Measurements from ENCODE around the gene CLK1.
A peak's percentile ranks its signal among the peaks of the same experiment; 100 is the strongest.
"Not testable (repeated sequence)": the region's sequence is repeated elsewhere in the genome, so short reads cannot be mapped to it uniquely, and the experiment has no call there.

Gene CLK1

DNA sequence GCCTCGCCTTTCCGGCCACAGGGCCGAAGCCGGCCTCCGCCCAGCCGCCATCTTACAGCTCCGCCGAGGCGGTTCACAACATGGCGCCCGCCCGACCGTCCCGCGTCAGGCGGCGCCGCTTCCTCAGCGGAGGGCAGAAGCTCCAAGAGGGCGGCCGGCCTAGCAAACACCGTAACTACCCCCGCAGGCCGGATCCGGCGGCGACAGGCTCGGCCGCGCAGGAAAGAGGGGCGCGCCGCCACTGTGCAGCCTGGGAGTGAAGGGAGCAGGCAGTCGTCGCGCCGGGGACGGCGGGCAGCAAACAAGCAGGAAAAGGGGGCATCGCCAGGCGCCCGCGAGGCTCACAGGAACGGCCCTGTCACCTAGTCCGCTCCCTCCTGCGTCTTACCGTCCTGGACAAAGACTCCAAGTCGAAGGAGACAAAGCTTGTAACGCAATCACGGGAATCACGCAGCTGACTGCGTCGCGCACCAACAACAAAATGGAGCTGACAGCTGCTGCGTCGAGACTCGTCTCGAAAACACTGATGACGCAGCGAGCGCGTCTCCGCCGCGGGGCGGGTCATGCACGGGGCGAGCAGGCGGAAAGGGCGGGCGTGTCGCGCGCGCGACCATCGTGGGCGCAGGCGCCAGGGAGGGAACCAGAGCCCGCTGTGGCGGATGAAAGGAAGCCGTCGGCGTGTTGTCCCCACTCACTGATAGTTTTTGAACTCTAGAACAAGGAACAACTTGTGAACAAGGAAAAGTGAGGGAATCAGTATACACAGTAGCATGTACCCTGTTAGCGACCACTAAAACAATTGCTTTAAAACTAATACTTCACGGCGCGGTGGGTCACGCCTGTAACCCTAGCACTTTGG is at the start of gene CLK1:
CLK1 (minus strand) TSS at position 483 of the 859 bp plus-strand sequence. CDS start 2,796 bp downstream, outside the sequence.
- peak; percentile 99 for DNase-seq

DNA sequence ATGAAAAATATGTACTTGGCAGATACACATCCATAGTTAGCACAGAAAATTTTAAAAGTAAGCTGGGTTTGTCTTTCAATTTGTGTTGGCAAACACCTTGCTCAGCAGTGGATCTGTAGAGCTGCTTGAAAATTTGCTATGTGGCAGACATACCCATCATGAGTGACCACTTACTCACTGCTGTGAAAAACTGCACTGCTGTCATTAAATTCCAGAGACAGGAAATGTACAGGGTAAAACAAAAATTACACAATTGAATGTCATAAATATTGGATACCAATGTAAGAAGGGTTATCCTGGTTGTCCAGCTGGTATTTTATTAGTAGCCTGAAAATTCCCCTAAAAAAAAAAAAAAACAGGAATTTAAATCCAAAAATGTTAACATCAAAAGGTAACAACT is 49.2 kb upstream of the CLK1 start:
- no peak for DNase-seq

DNA sequence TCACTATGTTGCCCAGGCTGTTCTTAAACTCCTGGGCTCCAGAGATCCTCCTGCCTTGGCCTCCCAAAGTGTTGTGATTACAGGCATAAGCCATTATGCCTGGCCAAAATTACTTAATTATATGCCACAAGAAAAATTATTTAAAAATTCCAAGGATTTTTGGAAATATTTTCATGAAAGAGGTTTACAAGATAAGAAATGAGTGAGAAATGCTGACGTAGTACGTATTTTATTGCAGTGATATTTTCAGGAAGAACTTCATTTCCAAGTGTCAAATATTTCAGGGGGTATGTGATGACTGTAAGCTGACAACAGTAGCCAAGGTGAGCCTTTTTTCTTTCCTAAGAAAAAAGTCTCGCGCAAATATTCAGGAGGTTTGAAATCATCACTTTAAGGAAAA is 45.5 kb upstream of the CLK1 start:
- no peak for DNase-seq

DNA sequence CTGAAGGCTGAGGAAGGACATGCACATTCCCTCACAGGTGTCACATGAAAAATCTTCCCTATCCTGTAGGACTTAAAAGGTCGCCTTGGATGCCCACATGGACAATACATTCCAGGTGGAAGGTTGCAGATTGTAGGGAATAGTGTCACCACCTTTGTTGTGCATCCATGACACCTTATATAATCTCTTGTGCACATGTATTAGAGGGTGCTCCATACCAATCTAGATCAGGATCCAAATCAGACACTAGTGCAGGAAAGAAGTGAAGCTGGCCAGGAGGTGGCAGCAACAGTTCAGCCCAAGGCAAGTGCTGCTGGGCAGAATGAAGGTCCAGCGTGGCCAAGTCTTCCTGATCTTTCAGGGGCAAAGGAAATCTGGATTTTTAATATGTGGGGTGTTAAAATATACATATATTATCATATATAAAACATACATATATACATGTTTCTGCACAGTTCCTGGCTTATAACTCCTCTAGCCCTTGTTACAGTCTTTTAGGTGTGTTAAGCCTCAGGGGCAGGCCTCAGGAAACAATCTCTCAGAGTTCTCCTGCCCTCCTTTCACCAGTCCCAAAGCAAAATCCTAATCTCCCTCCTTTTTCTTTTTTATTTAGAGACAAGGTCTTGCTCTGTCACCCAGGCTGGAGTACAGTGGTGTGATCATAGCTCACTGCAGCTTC is 41.3 kb upstream of the CLK1 start:
- DNase-seq: peak; percentile 66

DNA sequence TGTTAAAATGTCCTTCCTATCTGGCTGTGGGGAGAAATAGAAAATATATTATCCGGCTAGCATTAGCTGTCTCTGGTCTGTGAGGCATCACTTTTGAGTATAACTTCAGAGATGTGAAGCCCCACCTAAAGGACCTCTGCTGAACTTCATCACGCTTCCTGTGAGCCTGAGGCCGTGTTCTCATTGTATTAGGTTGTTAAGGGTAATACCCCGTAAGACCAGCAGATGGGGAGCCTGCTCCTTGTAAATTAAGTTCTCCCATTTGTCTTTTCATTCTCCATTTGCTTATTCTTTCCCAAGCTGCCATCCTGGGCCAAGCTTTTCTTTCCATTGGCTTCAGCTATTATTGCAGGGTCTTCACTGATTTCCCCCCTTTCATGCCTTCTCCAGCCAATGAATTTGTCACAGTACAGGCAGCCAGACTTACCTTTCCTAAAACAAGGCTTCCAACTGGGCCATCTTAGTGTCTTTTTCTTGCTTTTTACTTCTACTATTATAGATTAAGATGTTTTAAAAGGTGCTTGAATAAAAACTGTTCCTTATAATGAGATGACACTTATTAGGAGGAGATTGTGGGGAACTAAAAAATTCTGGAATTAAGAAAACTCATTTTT is 37.1 kb upstream of the CLK1 start:
- DNase-seq: peak; percentile 74

DNA sequence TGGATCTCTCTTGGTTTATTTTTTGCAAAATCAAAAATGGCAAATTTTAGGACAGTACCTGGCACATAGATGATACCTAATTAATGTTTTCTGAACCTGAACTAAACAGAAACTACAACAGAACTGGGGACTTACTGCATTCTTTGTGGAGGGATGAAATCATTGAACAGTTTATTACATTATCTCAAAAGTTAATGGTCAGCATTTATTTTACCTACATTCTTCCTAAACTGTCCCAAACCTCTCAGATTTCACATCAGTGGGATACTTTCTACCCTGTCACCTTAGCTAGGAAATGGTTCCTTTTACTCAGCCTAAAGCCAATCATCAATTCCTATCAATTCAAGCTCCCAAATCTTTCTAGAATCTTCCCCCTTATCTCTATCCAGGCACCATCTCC is 35.0 kb upstream of the CLK1 start:
- DNase-seq: no peak

DNA sequence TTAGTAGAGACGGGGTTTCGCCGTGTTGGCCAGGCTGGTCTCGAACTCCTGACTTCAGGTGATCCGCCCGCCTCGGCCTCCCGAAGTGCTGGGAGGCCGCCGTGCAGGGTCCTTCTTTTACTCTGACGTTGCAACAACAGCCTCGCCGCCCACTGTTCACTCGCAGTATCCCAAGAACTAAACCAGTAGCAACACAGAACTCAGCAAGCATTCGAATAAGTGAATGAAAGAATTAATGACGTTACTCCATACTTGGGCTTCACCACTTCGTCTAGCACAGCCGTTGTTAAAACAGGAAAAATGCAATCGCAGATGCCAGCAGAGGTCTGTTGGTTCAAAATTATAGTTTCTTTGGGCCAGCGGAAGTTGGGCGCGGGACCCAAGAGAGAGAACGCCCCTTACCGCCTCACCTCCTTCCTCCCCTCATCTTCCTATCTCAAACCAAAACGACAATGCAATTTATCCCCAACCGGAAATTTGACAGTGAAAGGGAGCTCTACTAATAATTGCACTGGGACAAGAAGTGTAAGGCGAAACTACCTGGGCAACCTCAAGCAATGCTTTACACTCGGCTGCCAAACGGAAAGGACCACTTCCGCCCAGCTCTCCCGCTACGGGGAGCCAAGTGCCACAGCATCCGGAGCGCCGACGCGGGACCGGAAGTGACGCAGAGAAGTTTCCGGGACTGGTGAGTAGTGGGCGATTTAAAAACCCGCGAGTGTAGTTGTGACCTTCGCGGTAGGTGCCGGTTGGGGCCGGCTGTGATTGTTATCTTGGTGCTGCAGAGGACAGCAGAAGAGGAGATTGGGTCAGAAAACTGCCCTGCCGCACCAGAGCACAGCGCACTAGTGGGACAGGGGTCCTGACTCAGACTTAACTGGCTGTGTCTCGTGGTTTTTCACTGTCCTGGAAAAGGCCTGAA is 24.5 kb upstream of the CLK1 start, which contains the start of the genes NIF3L1 and PPIL3:
NIF3L1 (plus strand) TSS at position 668 of the 922 bp plus-strand sequence. CDS start 2,573 bp downstream, outside the sequence.
PPIL3 (minus strand) TSS at position 374 of the 922 bp plus-strand sequence. CDS start 1,462 bp downstream, outside the sequence.
- DNase-seq: peak; percentile 98

DNA sequence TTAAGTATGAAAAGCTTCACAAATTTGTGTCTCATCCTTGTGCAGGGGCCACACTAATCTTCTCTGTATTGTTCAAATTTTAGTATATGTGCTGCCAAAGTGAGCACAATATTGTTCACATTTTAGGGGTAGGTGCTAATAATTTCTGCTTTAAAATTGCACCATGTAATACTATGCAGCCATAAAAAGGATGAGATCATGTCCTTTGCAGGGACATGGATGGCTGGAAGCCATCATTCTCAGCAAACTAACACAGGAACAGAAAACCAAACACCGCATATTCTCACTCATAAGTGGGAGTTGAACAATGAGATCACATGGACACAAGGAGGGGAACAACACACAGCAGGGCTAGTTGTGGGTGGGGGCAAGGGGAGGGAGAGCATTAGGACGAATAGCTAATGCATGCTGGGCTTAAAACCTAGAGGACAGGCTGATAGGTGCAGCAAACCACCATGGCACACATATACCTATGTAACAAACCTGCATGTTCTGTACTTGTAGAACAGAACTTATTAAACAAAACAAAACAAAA is 17.3 kb upstream of the CLK1 start:
- not testable (repeated sequence) for DNase-seq

DNA sequence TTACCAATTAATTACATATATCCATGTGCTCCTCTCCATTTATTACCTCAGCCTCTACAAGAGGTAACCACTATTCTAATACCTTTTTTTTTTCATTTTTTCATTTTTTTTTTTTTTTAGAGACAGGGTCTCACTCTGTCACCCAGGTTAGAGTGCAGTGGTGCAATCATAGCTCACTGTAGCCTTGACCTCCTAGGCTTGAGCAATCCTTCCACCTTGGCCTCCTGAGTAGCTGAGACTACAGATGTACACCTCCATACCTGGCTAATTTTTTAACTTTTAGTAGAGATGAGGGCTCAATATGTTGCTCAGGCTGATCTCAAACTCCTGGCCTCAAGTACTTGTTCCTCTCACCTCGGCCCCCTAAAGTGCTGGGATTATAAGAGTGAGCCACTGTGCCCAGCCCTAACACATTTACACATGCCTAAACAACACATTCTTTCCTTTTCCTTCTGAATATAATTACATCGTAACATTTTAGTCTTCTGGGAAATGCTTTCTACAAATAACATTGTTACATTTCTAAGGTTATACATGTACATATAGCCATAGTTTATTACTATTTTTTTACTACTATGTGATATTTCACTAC is 13.9 kb upstream of the CLK1 start:
- no peak for DNase-seq

DNA sequence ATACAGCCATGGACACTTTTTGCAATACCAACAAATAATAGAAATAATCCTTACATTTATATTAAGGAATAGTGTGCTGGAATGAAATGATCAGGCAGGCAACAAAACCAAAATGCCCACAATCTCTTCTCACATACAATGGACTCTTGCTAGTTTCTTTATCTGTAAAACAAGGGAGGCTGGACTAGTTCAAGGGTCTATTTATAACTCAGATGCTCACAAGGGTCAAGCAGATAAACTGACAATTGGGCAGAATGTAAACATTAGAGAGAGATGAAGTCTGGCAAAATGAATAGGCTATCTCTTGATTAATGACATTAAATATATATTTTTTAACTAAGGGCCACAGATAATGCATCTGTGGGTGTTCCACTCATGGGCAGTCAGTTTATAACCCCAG is 13.0 kb upstream of the CLK1 start:
- DNase-seq: no peak

DNA sequence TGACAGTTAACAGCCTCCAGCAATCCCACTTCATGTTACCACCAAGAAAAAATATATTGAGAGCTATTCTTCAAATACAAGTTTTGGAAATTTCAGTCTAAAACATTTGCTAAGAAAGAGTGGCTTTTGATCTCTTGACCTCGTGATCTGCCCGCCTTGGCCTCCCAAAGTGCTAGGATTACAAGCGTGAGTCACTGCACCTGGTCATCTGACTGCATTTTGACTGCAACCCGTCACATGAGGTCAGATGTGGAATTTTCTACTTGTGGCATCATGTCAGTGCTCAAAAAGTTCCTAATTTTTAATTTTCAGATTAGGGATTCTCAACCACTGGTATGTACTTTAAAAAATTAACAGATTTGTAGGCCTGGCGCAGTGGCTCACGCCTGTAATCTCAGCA is 9.1 kb upstream of the CLK1 start:
- no peak for DNase-seq

DNA sequence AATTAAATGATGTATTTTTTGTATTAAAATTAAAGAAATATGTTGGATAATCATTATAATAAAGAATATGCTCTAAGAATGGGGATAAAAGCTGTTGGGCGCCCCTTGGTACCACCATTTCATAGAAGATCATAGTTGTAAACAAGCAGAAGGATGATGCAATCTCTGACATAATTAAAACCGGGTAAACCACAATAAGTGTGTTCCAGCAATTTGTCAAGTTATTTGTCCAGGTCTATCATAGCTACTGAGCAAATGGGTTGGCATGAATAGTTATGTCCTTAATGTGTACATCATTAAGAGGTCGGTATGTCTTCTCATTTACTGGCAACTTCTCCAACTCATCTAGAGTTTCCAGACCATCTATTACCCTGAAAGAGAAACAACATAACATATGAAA is 6.7 kb upstream of the CLK1 start:
- no peak for DNase-seq

DNA sequence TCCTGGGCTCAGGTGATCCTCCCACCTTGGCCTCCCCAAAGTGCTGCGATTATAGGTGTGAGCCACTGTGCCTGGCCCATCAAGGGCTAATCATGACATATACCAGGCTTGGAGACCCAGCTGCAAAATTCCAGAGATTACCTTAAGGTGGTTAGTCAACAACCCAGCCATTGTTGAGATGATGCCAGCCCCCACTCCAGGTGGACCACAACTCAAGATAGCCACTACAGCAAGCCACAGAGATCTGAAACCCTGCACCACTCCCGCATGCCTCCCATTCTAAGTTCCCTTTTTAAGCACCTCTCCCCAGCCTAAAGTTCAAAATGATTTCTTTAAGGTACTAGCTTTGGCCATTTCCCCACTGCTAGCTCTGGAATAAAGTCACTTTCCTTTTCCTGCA is 4.6 kb upstream of the CLK1 start:
- no peak for DNase-seq

DNA sequence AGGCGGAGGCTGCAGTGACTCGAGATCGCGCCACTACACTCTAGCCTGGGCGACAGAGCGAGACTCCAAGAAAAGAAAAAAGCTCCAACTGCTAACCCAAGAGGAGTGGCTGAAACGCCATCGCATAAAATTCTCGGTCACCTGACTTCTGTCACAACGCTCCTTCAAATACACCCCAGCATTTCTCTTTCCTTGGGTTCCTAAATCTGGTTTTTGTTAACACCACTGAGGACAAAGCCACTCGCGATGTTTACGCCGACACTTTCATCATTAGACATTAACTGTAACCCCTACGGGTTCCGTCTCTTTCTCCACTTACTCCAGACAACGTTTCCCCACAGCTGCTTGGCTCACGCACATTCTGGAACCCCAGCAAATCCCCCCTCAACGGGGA is 679 bp downstream of the CLK1 start:
- peak; percentile 35 for DNase-seq

DNA sequence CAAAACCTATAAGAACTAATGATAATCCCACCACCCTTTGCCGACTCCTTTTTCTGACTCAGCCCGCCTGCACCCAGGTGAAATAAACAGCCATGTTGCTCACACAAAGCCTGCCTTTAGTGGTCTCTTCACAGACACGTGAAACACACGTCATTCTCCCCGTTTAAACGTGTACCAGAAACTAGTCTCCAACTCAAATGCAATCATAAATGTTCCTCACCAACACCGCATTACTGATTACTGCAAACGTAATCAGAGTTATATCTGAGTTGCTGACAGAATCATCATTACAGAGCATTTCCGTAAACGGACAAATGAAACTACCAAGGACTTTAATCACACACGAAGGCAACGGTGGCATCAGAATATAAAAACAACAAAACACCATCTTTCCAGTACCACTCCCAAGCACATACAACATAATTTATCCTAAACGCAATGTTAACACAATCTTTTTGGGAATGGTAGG is 1.9 kb downstream of the CLK1 start:
- peak; percentile 73 for DNase-seq

DNA sequence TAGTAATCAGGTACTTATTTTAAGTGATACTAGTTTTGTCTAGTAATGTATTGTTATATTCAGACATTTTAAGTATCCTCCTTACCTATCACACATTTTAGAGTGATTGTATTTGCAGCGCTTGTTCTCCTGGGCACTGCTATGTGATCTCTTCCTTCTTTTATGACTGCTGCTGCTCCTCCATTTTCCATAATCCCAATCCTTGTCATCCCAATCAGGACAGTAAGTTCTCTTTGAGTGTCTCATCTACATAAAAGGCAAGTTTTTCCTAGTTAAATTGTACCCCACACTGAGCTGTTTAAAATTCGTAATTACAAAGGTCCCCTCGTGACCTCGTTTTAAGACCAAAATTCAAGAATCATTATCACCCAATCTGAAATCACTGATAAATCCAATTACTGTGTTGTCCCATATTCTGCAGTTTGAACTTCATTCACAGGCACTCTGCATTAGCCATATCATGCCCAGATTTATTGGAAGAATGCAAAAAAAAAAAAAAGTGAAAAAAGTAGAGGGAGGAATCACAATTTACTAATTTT is 2.8 kb downstream of the CLK1 start:
- DNase-seq: no peak

DNA sequence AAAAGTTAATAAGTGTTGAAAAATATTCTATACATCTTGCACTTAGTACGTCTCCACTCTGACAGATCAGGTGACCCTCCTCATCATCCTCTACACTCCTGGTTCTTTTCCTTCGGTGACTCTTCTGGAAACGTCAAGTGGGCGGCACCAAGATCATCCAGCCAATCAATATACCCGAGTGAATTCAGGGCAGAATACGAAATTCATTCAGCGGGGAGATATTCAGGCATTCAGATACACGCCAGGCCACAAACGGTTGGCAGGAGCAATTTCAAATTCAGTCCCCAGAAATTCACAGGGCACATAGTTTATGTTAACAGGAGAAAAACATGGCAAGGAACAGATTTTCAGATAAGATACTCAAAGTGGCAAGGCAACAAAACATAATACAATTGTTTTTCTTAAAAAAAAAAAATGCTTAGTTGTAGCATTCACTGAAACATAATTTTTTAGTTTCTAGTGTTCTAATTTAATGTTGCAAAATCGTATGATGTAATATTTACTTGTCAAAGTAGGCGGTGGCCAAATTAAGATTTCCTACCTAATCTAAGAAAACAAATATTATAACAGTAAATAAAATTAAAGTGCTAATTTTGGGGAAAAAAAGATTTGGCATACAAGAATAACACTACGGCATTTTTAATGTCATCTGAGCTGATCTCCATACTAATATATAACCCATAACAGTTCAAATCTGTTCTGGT is 4.2 kb downstream of the CLK1 start:
- peak; percentile 52 for DNase-seq

DNA sequence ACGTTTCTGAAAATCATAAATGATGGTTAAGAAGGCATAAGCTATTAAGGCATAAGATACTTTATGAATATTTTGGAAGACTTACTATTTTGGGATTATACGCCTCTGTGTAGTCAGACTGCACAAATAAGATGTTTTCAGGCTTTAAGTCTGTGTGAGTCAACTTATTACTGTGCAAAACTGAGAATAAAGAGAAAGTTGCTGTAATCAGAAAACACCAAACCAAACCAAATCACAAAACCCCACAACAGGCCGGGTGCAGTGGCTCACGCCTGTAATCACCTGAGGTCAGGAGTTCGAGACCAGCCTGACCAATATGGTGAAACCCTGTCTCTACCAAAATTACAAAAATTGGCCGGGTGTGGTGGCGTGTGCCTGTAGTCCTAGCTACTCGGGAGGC is 7.7 kb downstream of the CLK1 start:
- no peak for DNase-seq

DNA sequence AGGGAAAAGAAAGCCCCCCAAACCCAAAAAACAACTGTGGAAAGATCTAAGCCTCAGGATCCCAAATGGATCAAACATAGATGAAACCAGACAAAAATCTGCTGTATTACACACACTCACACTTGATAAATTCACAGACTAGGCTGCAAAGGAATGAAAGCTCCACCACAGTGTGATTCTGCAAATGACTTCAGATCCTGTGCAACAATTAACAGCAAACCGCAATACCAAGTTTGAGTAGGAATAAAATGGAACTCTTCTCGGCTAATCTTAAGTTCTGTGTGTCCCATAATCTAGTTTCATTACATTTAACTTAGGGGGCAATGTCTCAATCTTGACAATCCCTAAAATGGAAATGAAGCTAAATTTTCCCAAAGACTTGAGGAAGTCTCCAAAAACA is 11.9 kb downstream of the CLK1 start:
- no peak for DNase-seq

DNA sequence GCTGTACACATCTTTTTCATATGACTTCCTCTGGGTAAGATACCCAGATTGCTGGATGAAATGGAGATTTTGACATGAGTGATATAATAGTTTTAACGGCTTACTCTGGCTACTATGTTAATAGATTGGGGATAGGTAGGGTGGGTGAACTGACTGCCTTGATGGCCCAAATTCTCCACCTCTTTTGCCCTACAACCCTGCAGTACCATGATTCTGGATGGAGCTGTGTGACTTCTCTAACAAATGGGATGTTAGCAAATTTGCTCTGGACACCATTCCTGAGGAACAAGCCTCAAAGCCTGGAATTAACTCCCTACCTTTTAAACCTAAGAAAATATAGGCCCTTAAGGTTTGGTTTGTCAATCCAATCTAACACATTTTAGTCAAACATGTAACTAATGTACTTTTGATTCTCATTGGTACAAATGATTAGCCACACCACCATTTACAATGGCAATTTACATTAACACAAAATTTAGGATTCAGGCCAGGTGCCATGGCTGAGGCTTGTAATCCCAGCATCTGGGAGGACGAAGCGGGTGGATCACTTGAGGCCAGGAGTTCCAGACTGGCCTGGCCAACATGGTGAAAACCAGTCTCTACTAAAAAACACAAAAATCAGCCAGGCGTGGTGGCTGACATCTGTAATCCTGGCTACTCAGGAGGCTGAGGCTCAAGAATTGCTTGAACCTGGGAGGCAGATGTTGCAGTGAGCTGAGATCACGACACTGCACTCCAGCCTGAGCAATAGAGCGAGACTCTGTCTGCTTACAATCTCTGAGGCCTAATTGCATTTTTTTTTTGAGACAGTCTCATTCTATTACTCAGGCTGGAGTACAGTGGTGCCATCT is 12.8 kb downstream of the CLK1 start:
- no peak for DNase-seq

Data from stimulated activated CD4-positive, alpha-beta T cell treated with anti-CD3 and anti-CD28 coated beads, Interleukin-15, amount 100 ng/mL, for 24 hours (primary cell).